OCI-LY7 (cell line): ENCODE measurements around the gene OR1K1. TPM values are rescaled to one million over a fixed set of nuclear protein-coding genes. Genes with fewer than 3 reads are reported as not detected.
"Not testable (repeated sequence)": the region's sequence is repeated elsewhere in the genome, so short reads cannot be mapped to it uniquely, and the experiment has no call there.

ENCODE experiments used
- BruUV-seq: library from RNA; stranded (reverse); fragments of 400-500 nt; replicated peaks from 2 replicates; lab custom pipeline; 2021; lab: Mats Ljungman, UMichigan
- CTCF ChIA-PET: fragments of 300-600 bp; sonication (Branson Sonifier 250); formaldehyde crosslinking; loops from one replicate; lab custom pipeline; 2022; ENCODE audit warnings: antibody characterized with exemption; ENCODE audit not compliant: unreplicated experiment; lab: Charles Lee
- POLR2A ChIA-PET: fragments of 300-600 bp; sonication (Branson Sonifier 250); formaldehyde crosslinking; loops from one replicate; lab custom pipeline; 2022; ENCODE audit warnings: antibody characterized with exemption; lab: Charles Lee
- DNase-seq: peaks from one replicate; pipeline ENCODE4 v3.0.0-alpha.2; 2015; ENCODE audit warnings: low spot score
- H2AFZ ChIP-seq: fragments of 200-600 bp; sonication (generic), shearing (Covaris generic); 2 replicates; pipeline ENCODE4 v1.6.1; 2014; ENCODE audit warnings: mild to moderate bottlenecking, antibody characterized with exemption, low read length, moderate library complexity
- H3K27ac ChIP-seq: fragments of 200-600 bp; sonication (generic); 2 replicates; pipeline ENCODE4 v1.5.1; 2014; ENCODE audit warnings: mixed run types, low read depth, mild to moderate bottlenecking, moderate library complexity, low read length, inconsistent platforms; ENCODE audit not compliant: poor library complexity, severe bottlenecking
- H3K36me3 ChIP-seq: fragments of 200-600 bp; sonication (generic); 2 replicates; pipeline ENCODE4 v1.6.1; 2014; ENCODE audit warnings: mild to moderate bottlenecking, antibody characterized with exemption, low read length, moderate library complexity, mixed read lengths; ENCODE audit not compliant: insufficient read depth
- H3K4me1 ChIP-seq: fragments of 200-600 bp; sonication (generic); 2 replicates; pipeline ENCODE4 v1.5.1; 2014; ENCODE audit warnings: mild to moderate bottlenecking, low read length; ENCODE audit not compliant: insufficient read depth, poor library complexity, severe bottlenecking
- H3K4me2 ChIP-seq: fragments of 200-600 bp; sonication (generic); 2 replicates; pipeline ENCODE4 v1.6.1; 2014; ENCODE audit warnings: mild to moderate bottlenecking, low read length
- H3K4me3 ChIP-seq: fragments of 200-600 bp; sonication (generic); 2 replicates; pipeline ENCODE4 v1.5.1; 2014; ENCODE audit warnings: mild to moderate bottlenecking, low read depth, low read length; ENCODE audit not compliant: poor library complexity, severe bottlenecking
- H3K79me2 ChIP-seq: fragments of 200-600 bp; sonication (generic); 2 replicates; pipeline ENCODE4 v1.6.1; 2016; ENCODE audit warnings: low read depth, mild to moderate bottlenecking, low read length, moderate library complexity, mixed read lengths; ENCODE audit not compliant: insufficient read depth
- H3K9me2 ChIP-seq: fragments of 200-600 bp; sonication (generic); 2 replicates; pipeline ENCODE4 v1.6.1; 2016; ENCODE audit warnings: mild to moderate bottlenecking, low read length, mixed read lengths; ENCODE audit not compliant: insufficient read depth
- H3K9me3 ChIP-seq: fragments of 200-600 bp; sonication (generic); 2 replicates; pipeline ENCODE4 v1.6.1; 2014; ENCODE audit warnings: mild to moderate bottlenecking, mixed run types, low read length, mixed read lengths
- H4K20me1 ChIP-seq: fragments of 200-600 bp; sonication (generic); 2 replicates; pipeline ENCODE4 v1.6.1; 2014; ENCODE audit warnings: mild to moderate bottlenecking, antibody characterized with exemption, low read length, moderate library complexity, mixed read lengths; ENCODE audit not compliant: insufficient read depth
- EZH2phosphoT487 ChIP-seq: fragments of 200-600 bp; sonication (generic); IDR thresholded peaks from 2 replicates; pipeline ENCODE4 v1.6.1; 2018; ENCODE audit warnings: low read depth, borderline replicate concordance, mild to moderate bottlenecking, mixed run types, antibody characterized with exemption, low read length, moderate library complexity, mixed read lengths
- intact Hi-C: fragments of 100-400 bp; cut with micrococcal nuclease; formaldehyde crosslinking; loops from one replicate; pipeline ENCODE4 v1.10.0; 2022; ENCODE audit not compliant: unreplicated experiment
- total RNA-seq, 2 experiments: library from RNA; depleted of rRNA in 1 of 2; stranded (reverse); fragments of >200 nt in 1 of 2; shearing (Covaris generic) in 1 of 2; gene quantifications; 2 replicates each; pipeline ENCODE4 v1.2.3, GENCODE V29; 2014 to 2022
- TF ChIP-seq, protein P1 (sequence below): fragments of 200-600 bp; sonication (generic); conservative IDR thresholded peaks from 2 replicates; pipeline ENCODE4 v1.5.1; 2014; ENCODE audit warnings: mild to moderate bottlenecking, antibody characterized with exemption, low read length, moderate library complexity, mixed read lengths

OR1K1 gene
- total RNA-seq, 2 experiments from 2014 or later, result not detected

DNA sequence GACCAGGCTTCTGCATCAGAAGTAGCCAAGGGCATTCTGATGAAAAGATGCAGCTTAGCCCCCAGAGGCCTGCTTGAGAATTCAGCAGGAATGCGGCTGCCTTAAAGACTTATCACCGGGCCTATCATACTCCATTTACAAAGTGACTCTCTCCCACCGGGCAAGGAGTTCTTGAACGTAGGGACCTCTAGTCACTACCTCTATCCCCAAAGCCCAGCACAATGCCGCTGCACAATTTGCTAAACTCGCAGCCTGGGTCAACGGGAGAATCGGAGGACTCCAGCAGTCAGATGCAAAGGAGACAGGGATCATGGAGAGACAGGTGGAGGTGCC is 27.8 kb downstream of the OR1K1 start:
- no peak for TF ChIP-seq EZH2phosphoT487
- TF ChIP-seq, protein P1, sequence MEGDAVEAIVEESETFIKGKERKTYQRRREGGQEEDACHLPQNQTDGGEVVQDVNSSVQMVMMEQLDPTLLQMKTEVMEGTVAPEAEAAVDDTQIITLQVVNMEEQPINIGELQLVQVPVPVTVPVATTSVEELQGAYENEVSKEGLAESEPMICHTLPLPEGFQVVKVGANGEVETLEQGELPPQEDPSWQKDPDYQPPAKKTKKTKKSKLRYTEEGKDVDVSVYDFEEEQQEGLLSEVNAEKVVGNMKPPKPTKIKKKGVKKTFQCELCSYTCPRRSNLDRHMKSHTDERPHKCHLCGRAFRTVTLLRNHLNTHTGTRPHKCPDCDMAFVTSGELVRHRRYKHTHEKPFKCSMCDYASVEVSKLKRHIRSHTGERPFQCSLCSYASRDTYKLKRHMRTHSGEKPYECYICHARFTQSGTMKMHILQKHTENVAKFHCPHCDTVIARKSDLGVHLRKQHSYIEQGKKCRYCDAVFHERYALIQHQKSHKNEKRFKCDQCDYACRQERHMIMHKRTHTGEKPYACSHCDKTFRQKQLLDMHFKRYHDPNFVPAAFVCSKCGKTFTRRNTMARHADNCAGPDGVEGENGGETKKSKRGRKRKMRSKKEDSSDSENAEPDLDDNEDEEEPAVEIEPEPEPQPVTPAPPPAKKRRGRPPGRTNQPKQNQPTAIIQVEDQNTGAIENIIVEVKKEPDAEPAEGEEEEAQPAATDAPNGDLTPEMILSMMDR, result no peak
- Histone ChIP-seq H2AFZ (peak overlapping the region; percentile 100; the same call in 1 of the 2 replicates), H3K4me1 (peaks cover 21% of the 10 kb centered on the region), H3K27ac (peak overlapping the region; percentile 59), H4K20me1 (no peaks in the 10 kb centered on the region), H3K4me2 (peak overlapping the region; percentile 96), H3K9me2 (no peaks in the 10 kb centered on the region), H3K4me3 (peak overlapping the region; percentile 86), H3K9me3 (no peaks in the 10 kb centered on the region), H3K36me3 (peaks cover 32% of the 10 kb centered on the region), H3K79me2 (peaks cover 39% of the 10 kb centered on the region)
- intact Hi-C loops, result loop anchor here (10.0 kb wide), 1 partner anchor 517 kb away; no protein-coding TSS in a partner anchor
- POLR2A ChIA-PET, result interaction anchor here (0.6 to 1.9 kb wide), 5 partner anchors 71 to 484 kb away, joined by 3 to 6 read pairs (median 5); partner anchors contain the start of genes RABGAP1 and RC3H2
- CTCF ChIA-PET, result interaction anchor here (0.6 kb wide), 2 partner anchors 11 to 477 kb away, joined by 3 to 5 read pairs; no protein-coding TSS in a partner anchor
- BruUV-seq, result no TSS peak
- peak; percentile 12 for DNase-seq

DNA sequence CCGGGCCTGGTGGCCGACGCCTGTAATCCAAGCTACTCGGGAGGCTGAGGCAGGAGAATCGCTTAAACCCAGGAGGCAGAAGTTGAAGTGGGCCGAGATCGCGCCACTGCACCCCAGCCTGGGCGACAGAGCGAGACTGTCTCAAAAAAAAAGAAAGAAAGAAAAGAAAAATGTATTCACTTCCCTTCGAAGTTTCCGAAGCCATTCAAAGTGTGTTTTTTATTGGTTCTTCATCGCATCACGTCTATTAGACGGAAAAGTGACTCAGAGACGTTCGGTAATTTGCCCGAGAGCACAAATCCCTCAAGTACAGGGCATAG is 29.0 kb downstream of the OR1K1 start:
- intact Hi-C loops, result loop anchor here (10.0 kb wide), 1 partner anchor 516 kb away; no protein-coding TSS in a partner anchor
- H3K27ac ChIP-seq, result peak overlapping the region; percentile 59
- CTCF ChIA-PET, DNase-seq, H4K20me1 ChIP-seq, H3K9me2 ChIP-seq, BruUV-seq, H3K9me3 ChIP-seq: not testable (repeated sequence)
- peaks cover 21% of the 10 kb centered on the region for H3K4me1 ChIP-seq
- H3K4me3 ChIP-seq, result peak overlapping the region; percentile 86
- peak overlapping the region; percentile 65 for H3K4me2 ChIP-seq
- H2AFZ ChIP-seq, result peak overlapping the region; percentile 100
- peaks cover 23% of the 10 kb centered on the region for H3K36me3 ChIP-seq
- POLR2A ChIA-PET, result interaction anchor here (0.7 to 1.9 kb wide), 5 partner anchors 33 to 166 kb away, joined by 4 to 6 read pairs (median 5); partner anchors contain the start of genes RABGAP1 and RC3H2
- peaks cover 39% of the 10 kb centered on the region for H3K79me2 ChIP-seq

DNA sequence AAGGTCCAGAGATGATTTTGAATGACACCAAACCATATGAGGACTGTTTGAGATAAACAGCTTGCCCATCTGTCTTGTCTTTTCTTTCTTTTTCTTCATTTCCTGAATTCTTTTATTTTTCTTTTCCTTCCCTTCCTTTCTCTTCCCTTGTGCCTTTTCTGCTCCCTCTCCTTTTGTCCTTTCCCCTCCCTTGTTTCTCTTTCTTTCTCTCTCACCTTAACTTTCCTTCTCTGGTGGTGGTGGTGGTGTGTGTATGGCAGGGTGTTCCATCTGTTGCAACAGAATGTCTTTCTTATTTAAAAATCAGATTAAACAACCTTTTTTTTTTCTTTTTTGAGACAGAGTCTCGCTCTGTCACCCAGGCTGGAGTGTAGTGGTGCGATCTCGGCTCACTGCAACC is 32.3 kb downstream of the OR1K1 start:
- intact Hi-C loops, result loop anchor here (5.0 kb wide), 1 partner anchor 160 kb away; no protein-coding TSS in a partner anchor
- no TSS peak for BruUV-seq
- H3K9me3 ChIP-seq, result no peaks in the 10 kb centered on the region
- H3K4me2 ChIP-seq, result no peak overlapping the region
- ChIA-PET CTCF (no interaction called here), POLR2A (interaction anchor here (0.6 to 0.7 kb wide), 2 partner anchors 163 to 1286 kb away, joined by 3 to 4 read pairs; no protein-coding TSS in a partner anchor)
- H3K79me2 ChIP-seq, result peaks cover 9% of the 10 kb centered on the region
- H2AFZ ChIP-seq, result no peak overlapping the region
- no peak overlapping the region for H3K27ac ChIP-seq
- H4K20me1 ChIP-seq, result no peaks in the 10 kb centered on the region
- no peaks in the 10 kb centered on the region for H3K9me2 ChIP-seq
- no peak for DNase-seq
- peaks cover 19% of the 10 kb centered on the region for H3K4me1 ChIP-seq
- H3K36me3 ChIP-seq, result no peaks in the 10 kb centered on the region
- H3K4me3 ChIP-seq, result no peak overlapping the region
- TF ChIP-seq, protein P1, result no peak
- TF ChIP-seq EZH2phosphoT487, result no peak
